DLD1 (cell line): ENCODE results near the gene SMIM44.
"Not testable (repeated sequence)": the region's sequence is repeated elsewhere in the genome, so short reads cannot be mapped to it uniquely, and the experiment has no call there.

Experiments used
- in situ Hi-C: cut with HindIII; loops from 2 replicates; pipeline ENCODE4 v1.10.0; 2017; ENCODE audit warnings: low sequenced_read_pairs

SMIM44 gene

DNA sequence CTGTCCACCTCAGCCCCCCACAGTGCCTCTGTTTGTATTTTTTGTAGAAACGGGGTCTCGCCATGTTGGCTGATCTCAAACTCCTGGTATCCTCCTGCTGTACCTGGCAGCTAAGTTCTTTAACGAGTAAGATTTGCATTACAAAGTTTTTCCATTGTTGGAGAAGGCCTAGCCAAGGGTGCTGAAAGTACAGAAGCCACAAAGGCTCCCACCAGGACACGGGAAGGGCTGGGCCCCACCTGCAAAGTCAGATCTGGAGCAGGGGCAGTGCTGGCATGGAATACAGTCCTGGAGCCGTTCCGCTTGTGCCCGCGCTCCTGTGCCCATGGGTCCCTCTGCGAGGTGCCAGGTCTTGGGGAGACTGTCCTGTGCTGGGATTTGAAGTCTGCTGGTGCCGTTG is 35.0 kb upstream of the SMIM44 start:
- in situ Hi-C loops, result no loop called here

DNA sequence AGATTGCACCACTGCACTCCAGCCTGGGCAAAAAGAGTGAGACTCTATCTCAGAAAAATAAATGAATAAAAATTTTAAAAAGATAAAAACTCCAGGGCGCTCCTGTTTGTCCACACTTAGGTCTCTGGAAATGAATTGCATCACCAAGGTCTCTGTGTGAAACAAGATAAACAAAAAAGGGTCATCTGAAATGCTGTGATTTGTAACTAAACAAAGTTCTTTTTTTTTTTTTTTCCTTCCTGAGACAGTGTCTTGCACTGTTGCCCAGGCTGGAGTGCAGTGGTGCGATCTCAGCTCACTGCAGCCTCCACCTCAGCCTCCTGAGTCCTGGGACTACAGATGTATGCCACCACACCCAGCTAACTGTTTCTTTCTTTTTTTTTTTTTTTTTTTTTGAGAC is 34.4 kb upstream of the SMIM44 start:
- in situ Hi-C loops, result no loop called here

DNA sequence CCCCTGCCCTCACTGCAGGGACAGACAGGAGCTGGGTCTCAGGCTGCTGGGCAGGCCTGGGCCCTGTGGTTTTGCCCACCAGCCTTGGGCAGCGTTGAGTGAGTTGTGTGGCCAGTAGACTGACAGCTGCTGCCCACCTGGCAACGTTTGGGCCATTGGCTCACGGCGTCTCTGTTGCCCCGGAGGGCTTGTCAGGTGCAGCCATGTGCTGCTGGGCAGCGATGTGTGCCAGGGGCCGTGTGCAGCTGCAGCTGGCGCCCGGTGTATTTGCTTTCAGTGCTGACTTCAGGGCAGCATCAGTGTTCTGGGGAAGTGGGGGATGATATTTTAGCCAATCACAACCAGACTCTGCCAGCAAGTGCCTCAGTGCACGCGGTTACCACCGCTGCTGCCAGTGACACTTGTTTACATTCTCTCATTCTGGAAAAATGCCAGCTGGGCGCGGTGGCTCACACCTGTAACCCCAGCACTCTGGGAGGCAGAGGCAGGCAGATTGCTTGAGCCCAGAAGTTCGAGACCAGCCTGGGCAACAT is 33.5 kb upstream of the SMIM44 start:
- in situ Hi-C loops, result no loop called here

DNA sequence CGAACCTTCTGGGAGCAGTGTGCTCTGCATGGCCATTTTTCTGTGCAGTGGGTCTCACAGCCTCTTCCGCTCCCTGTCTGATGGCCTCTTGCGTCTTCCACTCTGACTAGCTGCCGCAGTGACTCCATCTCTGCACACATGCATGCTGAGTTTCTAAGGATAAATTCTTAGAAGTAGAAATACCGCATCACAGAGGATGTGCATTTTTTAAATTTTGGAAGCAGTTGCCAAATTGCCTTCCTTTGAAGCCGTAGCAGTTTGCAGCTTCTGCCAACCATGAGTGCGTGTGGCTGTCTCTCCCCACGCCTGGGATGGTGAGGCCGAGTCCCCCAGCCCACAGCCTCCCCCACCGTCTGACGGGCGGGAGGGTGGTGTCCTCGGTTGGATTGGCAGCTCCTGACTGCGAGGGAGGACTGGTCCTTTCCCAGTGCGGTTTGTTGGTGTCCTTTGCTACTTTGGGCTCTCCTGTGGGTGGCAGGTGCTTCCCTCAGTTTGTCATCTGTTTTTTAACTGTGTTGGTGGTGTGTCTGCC is 32.7 kb upstream of the SMIM44 start:
- in situ Hi-C loops, result no loop called here

- in situ Hi-C loops, result no loop called here
Observed at GRCh38 chr19:3514930-3515329, 31.7 kb upstream of the SMIM44 start.

DNA sequence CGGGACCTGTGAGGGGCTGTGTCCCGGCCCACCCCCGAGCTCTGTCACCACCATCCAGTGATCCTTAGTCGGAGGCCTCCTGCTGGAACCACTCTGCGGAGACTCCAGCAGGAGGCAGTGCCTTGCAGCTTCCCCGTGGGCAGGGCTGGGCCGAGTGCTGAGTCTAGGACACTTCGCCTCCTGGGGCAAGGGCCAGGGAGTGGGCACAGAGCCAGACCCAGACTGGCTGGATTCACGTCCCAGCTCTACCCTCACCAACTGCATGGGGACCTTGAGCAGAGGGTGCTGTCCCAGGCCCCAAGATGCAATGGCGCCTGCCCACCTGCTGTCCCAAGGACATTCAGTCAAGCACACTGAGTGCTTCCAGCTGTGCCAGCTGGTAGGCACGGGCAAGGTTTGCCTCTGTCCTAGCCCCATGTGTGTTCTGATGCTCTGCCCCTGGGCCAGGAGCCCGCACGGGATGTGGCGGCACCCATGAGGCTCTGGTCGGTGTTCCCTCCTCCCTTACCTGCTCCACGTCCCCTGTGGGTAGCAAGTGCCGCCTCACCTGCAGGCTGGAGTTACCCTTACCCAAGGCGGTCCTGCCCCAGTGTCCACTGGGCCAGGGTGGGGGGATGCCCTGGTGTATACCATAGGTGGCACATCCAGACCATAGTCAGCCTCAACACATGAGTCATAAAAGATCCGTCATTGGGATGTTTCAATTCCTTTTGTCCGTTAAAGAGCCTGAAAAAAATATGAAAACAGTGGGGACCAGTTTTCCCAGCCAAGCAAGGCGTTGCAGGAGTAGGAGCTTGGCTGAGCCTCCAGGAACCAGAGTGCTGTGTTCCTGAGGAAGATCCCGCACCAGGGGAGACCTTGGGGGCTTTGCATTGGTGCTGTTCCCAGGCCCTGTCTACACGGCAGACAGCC is 30.2 kb upstream of the SMIM44 start:
- in situ Hi-C loops, result no loop called here

DNA sequence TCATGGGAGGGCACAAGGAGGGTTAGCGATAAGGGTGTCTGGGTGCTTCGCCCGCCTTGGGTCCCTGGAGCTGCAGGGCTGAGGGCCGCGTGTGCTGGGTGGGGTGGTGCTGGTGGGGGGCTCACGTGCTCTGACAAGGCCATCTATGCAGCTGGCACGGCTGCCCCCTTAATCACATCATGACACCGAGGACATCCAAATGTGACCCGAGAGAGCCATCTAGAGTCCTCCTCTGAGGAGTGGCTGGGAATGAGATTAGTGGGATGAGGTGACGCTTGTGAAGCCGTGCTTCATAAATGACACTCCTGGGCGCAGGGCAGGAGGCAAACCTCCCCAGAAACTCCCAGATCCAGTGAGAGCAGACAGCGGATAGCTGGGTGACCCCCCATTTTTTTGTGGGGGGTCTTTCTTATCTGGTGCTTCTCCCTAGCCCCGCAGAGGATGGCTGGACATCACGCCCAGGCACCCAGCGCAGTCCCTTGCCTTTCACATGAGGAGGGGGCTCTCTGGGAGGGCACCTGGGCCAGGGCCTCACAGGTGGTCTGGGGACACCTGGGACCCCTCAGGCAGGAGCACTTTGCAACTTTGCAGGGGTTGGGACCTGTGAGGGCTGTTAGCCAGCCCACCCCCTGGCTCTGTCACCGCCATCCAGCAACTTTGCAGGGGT is 29.5 kb upstream of the SMIM44 start:
- in situ Hi-C loops, result no loop called here

DNA sequence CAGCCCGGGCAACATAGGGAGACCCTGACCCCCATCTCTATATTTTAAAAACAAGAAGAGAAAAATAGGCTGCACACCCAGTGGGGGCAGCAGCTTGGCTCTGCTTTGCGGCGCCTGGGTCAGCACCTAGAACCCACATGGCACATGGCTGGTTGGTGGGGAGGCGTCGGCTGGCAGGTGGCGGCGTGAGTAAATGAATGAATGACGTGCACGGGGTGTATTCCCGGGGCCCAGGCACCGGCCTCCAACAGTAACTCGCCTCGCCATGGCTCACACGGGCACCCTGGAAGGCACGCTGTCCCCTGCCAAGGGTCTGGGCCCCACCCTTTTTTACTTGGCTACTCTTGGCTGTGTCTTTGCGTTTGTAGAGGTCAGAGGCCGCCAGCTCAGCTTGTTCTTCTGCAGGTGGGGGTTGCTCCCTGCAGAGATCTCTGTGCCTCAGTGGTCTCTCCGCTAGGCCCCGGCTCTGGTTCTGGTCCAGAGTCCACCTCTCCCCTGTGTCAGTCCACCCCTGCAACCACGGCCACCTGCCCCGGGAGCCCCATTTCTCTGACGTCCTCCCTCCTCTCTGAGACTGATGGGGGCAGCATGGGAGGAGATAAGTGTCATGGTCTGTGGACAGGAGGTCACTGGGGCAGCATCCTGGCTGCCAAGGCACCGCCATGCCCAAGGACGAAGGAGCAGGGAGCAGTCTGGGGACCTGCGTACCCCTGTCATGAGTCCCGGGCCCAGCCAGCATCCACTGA is 28.4 kb upstream of the SMIM44 start:
- in situ Hi-C loops, result no loop called here

DNA sequence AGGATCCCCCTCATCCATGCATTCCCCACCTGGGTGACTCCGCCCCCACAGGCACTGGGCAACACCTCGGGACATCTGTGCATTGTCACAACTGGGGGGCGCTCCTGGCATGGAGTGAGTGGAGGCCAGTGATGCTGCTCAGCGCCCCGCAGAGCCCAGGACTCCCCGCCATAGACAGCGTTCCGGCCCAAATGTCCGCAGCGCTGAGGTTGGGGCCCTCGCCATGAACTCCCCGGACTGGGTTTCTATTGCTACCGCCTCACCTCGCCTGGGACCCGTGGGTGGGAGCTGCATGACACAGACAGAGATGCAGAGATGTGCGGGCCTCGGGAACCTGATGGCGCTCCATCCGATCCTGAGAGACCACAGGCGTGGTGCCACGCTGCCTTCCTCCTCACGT is 27.5 kb upstream of the SMIM44 start:
- in situ Hi-C loops, result no loop called here

DNA sequence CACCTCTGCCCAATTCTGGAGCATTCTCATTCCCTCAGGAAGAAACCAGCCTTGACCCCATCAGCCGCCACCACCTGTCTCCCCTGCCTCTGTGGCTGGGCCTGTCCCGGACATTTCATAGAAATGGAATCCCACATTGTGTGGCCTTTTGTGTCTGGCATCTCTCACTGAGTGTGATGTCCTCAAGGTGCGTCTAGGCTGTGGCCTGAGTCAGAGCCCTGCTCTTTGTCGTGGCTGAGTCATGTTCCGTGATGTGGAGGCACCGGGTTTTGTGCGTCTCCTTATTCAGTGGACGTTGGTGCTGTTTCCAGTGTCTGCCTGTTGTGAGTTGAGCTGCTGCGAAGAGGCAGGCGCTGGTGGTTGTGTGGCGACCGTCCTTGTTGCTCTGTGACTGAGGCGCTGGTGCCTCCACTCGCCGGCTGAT is 26.3 kb upstream of the SMIM44 start:
- in situ Hi-C loops, result no loop called here

GRCh38 chr19:3508771-3509535 is 25.7 kb upstream of the SMIM44 start:
- in situ Hi-C loops, result no loop called here

DNA sequence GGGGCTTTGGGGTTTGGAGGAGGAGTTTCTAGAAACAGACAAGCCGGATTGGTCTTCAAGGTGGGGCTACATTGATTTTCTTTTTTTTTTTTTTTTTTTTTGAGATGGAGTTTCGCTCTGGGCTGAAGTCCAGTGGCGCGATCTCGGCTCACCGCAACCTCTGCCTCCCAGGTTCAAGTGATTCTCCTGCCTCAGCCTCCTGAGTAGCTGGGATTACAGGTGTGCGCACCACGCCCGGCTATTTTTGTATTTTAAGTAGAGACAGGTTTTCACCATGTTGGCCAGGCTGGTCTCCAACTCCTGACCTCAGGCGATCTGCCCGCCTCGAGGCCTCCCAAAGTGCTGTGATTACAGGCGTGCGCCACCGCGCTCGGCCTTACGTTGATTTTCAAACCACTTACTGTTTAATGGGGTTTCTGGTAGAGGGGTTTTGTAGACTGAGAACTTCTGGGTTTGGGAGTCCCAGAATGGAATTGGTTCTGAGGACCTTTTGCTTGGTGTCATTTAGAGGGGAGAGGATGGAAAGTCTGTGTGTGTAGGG is 24.9 kb upstream of the SMIM44 start:
- in situ Hi-C loops, result not testable (repeated sequence)

DNA sequence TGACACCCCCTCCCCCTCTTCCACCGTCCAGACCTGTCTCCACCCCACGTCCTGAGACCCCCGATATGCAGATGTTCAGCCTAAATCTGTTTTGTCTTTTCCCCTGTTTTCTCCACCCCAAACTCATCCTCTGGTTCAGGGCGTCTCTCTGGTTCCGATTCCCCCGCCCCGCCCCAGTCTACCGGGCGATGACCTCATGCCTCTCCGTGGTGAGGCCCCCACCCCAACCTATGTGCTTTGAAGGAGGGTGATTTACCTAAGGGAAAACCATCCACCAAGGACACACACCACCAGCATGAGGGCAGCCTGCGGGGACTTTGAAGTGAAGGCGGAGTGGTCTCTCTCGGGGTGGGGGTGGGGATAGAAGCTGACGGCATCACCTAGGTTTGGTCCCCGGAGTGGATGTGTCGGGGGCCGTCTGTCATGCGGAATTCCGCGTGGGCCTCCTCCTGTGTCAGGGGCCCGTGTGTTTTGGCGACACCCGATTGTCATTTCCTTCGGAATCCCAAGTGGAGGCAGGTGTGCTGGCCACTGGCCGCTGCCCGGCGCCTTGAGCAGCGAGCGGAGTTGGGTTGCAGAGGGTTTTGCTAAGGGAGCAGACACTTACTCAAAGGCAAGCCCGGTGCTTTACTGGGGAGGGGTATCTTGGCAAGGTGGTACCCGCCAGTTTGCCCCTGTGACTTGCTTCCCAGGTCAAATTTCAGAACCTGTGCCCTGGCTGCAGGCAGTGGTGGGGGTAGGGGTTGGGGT is 24.3 kb upstream of the SMIM44 start:
- in situ Hi-C loops, result no loop called here

DNA sequence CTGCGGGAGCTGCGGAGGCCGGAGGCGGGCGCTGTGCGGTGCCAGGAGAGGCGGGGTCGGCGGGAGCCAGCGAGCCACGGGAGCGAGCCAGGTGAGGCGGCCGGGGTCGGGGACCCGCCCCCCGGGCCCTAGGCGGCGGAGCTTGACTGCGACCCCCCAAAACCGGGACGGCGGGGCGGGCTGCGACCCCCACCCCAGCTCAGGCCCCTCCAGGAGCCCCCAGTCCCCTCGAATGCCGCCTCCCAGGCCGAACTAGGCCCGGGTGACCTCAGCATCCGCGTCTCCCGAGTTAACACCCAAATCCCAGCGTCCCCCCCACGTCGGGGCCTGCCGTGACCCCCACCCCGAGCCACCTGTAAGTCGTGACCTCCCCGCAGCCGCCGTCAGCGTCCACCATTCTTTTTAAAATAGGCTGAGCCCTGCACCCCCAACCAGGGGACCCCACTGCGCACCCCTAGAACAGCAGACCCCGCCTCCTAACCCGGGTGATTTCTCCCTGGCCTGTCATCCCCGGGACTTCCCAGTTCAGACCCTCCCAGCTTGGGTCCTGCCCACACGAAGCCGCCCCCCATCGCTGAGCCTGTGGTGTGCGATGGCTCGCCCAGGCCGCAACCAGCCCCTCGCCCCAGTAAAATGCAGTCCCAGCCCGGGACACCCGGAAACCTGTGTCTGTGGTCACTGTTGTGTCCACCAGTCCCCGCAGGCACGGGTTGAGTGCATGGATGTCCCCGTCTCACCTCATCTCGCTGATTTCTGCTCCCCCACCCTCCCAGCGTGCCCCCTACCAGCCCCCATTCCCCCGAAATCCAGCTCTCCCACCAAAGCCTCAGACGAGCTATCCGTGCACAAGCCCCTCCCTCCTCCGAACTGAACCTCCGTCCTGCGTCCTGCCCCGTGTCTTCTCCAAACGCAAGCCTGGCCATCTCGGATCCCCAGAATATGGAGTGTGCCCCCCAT is 23.4 kb upstream of the SMIM44 start:
- in situ Hi-C loops, result no loop called here

DNA sequence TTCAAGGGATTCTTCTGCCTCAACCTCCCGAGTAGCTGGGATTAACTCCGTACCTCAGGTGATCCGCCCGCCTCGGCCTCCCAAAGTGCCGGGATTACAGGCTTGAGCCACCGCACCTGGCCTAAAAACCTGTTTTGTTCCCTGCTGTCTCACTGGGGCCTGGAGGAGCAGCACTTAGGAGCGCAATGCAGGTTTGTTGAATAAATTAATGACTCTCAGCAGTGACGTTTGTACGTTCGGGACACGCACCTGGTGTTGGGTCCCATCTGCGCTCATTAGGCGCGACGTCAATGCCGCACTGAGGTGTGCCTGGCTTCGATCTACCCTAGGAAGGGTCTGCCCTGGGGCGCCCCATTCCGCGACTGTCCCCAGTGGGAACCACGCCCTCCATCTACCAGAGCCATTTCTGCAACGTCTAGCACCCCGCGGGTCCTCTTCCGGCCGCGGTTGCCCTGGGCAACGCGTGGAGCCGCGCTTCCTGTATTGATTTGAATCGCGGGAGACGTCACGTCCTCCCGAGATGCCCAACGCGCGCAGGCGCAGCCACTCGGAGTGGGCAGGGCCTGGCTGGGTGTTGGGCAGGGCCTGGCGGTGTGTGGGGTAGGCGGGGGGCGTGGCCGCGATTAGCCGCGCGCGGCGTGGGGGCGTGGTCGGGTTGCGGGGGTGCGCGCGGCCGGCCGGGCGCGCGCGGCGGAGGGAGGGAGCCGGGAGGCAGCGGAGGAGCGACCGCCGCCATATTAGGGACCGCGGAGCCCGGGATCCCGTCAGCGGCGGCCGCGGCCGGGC is 22.6 kb upstream of the SMIM44 start, which contains the start of gene FZR1:
FZR1 (plus strand) TSS at position 714 of the 786 bp plus-strand sequence. CDS start 16,679 bp downstream, outside the sequence.
- in situ Hi-C loops, result no loop called here

GRCh38 chr19:3504735-3505134 is 21.5 kb upstream of the SMIM44 start:
- in situ Hi-C loops, result no loop called here

GRCh38 chr19:3503036-3503572 is 19.9 kb upstream of the SMIM44 start:
- in situ Hi-C loops, result no loop called here
